CD8-positive, alpha-beta memory T cell (primary cell): ENCODE results near the gene SEMA3C. TPM values are rescaled to one million over a fixed set of nuclear protein-coding genes. Genes with fewer than 3 reads are reported as not detected.

Source experiments
- CTCF ChIA-PET: fragments of 350-600 bp; sonication (Branson Sonifier 250); formaldehyde crosslinking; loops from one replicate; lab custom pipeline; 2021; ENCODE audit warnings: antibody characterized with exemption; lab: Charles Lee
- POLR2A ChIA-PET: fragments of 350-600 bp; sonication (Branson Sonifier 250); formaldehyde crosslinking; loops from one replicate; lab custom pipeline; 2021; ENCODE audit warnings: antibody characterized with exemption; lab: Charles Lee
- DNase-seq, 5 donors: peaks; one replicate each; pipeline versions ENCODE4 v3.0.0 to v3.0.0-alpha.2; 2020 to 2022; ENCODE audit warnings: mixed read lengths in 1 of 5
- H3K27ac ChIP-seq: one replicate; pipeline ENCODE4 v1.7.0; 2013; ENCODE audit warnings: low read depth, mild to moderate bottlenecking, low read length, moderate library complexity
- H3K27me3 ChIP-seq: 2 replicates; pipeline ENCODE4 v1.7.0; 2013; ENCODE audit warnings: low read length, mild to moderate bottlenecking; ENCODE audit not compliant: insufficient read depth, poor library complexity, severe bottlenecking
- H3K36me3 ChIP-seq: 2 replicates; pipeline ENCODE4 v1.7.0; 2013; ENCODE audit warnings: mild to moderate bottlenecking, low read length, moderate library complexity; ENCODE audit not compliant: insufficient read depth
- H3K4me1 ChIP-seq: 2 replicates; pipeline ENCODE4 v1.7.0; 2013; ENCODE audit warnings: mild to moderate bottlenecking, low read length, moderate library complexity; ENCODE audit not compliant: insufficient read depth
- H3K4me3 ChIP-seq: 2 replicates; pipeline ENCODE4 v1.7.0; 2013; ENCODE audit warnings: mild to moderate bottlenecking, low read length
- H3K9me3 ChIP-seq: 2 replicates; pipeline ENCODE4 v1.7.0; 2013; ENCODE audit warnings: mild to moderate bottlenecking, low read length
- H3K27ac Mint-ChIP-seq, 8 donors: one replicate each; pipeline ENCODE4 v1.8.0; 2020 to 2021; ENCODE audit warnings: mixed read lengths in 8 of 8, mild to moderate bottlenecking in 6 of 8, inconsistent platforms in 3 of 8, moderate library complexity in 3 of 8
- H3K27me3 Mint-ChIP-seq, 2 donors: one replicate each; pipeline ENCODE4 v1.8.0; 2020 to 2021; ENCODE audit warnings: mixed read lengths in 2 of 2, mild to moderate bottlenecking in 1 of 2, moderate library complexity in 1 of 2
- H3K36me3 Mint-ChIP-seq, 3 donors: one replicate each; pipeline ENCODE4 v1.8.0; 2020 to 2021; ENCODE audit warnings: mixed read lengths in 3 of 3, inconsistent platforms in 1 of 3, mild to moderate bottlenecking in 1 of 3
- H3K4me1 Mint-ChIP-seq, 3 donors: one replicate each; pipeline ENCODE4 v1.8.0; 2020 to 2021; ENCODE audit warnings: mixed read lengths in 3 of 3, inconsistent platforms in 1 of 3, mild to moderate bottlenecking in 1 of 3
- H3K4me3 Mint-ChIP-seq, 7 donors: one replicate each; pipeline ENCODE4 v1.8.0; 2020 to 2021; ENCODE audit warnings: mixed read lengths in 7 of 7, mild to moderate bottlenecking in 6 of 7, moderate library complexity in 4 of 7, inconsistent platforms in 2 of 7
- H3K9me3 Mint-ChIP-seq, 5 donors: one replicate each; pipeline ENCODE4 v1.8.0; 2020 to 2022; ENCODE audit warnings: mixed read lengths in 5 of 5, mild to moderate bottlenecking in 3 of 5, moderate library complexity in 2 of 5, inconsistent platforms in 1 of 5
- polyA plus RNA-seq: library from polyadenylated mRNA; unstranded; fragments of 300-500 nt; fragmentation: Illumina TruSeq; gene quantifications from one replicate; pipeline ENCODE4 v1.2.3, GENCODE V29; 2021
- total RNA-seq, 2 experiments: library from RNA; stranded (reverse); gene quantifications; one replicate each; pipeline ENCODE4 v1.2.3, GENCODE V29; 2021

SEMA3C gene
- total and polyA plus RNA-seq, 3 experiments from 2014 or later, result not detected

- Mint-ChIP-seq H3K4me3 (no peak overlapping the region), H3K27me3 (no peaks in the 10 kb centered on the region), H3K4me1 (no peaks in the 10 kb centered on the region), H3K27ac (no peak overlapping the region), H3K9me3 (peaks cover 0 to 19% (median 3%) of the 10 kb centered on the region in 5 donors), H3K36me3 (no peaks in the 10 kb centered on the region)
- POLR2A ChIA-PET, result no interaction called here
- H3K27ac ChIP-seq, result no peak overlapping the region
- no peaks in the 10 kb centered on the region for H3K9me3 ChIP-seq
- no peaks in the 10 kb centered on the region for H3K4me1 ChIP-seq
- H3K4me3 ChIP-seq, result no peak overlapping the region
- no peaks in the 10 kb centered on the region for H3K27me3 ChIP-seq
- DNase-seq, result no peak
- H3K36me3 ChIP-seq, result no peaks in the 10 kb centered on the region
- CTCF ChIA-PET, result no interaction called here
Observed at GRCh38 chr7:80950550-80950967, 31.7 kb upstream of the SEMA3C start.

DNA sequence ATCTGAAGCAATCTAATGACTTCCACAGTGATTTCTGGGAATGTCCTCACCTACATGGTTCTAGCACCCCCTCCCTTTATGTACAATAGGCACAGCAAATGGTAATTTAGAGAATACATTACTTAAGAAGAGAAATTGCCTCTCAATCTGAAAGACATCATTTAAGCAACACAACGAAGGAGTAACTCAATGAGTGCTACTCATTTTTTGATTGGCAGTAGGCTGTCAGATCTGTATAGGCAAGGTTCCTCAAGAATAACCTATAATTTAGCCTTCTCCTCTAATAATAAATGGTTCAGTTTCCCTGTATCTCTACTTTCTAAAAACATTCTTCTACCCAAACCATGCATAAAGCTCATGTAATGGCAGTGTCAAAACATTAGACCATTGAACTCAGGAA is 30.6 kb upstream of the SEMA3C start:
- CTCF ChIA-PET, result no interaction called here
- DNase-seq, result no peak
- H3K27me3 Mint-ChIP-seq, result no peaks in the 10 kb centered on the region
- no peak overlapping the region for H3K27ac Mint-ChIP-seq
- peaks cover 1 to 15% (median 6%) of the 10 kb centered on the region in 5 donors for H3K9me3 Mint-ChIP-seq
- no peak overlapping the region for H3K27ac ChIP-seq
- H3K36me3 Mint-ChIP-seq, result no peaks in the 10 kb centered on the region
- H3K4me3 ChIP-seq, result no peak overlapping the region
- no peaks in the 10 kb centered on the region for H3K9me3 ChIP-seq
- H3K4me3 Mint-ChIP-seq, result no peak overlapping the region
- no peaks in the 10 kb centered on the region for H3K27me3 ChIP-seq
- no peaks in the 10 kb centered on the region for H3K4me1 Mint-ChIP-seq
- POLR2A ChIA-PET, result no interaction called here
- H3K4me1 ChIP-seq, result no peaks in the 10 kb centered on the region
- H3K36me3 ChIP-seq, result no peaks in the 10 kb centered on the region

DNA sequence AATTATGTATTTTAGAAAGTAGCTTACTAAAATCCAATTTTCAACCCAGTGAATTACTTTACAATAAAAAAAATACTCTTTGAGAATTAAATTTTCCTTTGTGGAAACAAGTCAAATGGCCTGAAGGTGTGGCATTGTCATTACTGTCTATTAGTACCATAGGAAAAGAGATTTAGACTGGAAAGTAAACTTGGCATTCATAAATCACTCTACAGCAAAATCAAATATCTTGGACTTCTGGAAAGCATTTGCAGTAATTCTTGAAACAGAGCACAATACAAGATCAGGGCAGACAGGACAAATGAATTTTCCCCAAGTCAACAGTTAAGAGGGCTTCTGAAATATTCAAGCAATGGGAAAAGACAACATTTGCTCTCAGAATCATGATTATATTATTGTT is 28.0 kb upstream of the SEMA3C start:
- Mint-ChIP-seq H3K27ac (no peak overlapping the region), H3K36me3 (no peaks in the 10 kb centered on the region), H3K27me3 (no peaks in the 10 kb centered on the region), H3K9me3 (peaks cover 2 to 8% (median 6%) of the 10 kb centered on the region in 5 donors), H3K4me1 (no peaks in the 10 kb centered on the region), H3K4me3 (no peak overlapping the region)
- no peaks in the 10 kb centered on the region for H3K27me3 ChIP-seq
- no peaks in the 10 kb centered on the region for H3K4me1 ChIP-seq
- CTCF ChIA-PET, result no interaction called here
- no peaks in the 10 kb centered on the region for H3K36me3 ChIP-seq
- DNase-seq, result no peak
- POLR2A ChIA-PET, result no interaction called here
- H3K27ac ChIP-seq, result no peak overlapping the region
- H3K4me3 ChIP-seq, result no peak overlapping the region
- H3K9me3 ChIP-seq, result no peaks in the 10 kb centered on the region

DNA sequence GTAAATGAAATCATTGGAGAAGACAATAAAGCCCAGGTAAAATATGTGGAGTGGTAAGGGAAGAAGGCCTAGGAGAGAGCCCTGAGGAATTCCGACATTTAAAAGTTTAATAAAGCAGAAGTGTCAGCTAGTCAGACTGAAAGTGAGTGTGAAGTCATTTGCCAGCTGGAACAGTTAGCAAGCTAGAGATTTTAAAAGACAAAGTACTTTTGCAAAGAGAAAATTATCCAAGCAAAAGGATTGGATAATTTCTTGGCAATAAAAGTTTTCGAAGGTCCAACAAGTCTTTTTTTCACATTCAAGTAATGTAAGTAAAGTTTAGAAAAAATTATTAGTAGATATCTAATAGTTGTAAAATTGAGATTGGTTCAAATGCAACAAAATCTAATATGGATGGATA is 27.1 kb upstream of the SEMA3C start:
- Mint-ChIP-seq H3K4me3 (no peak overlapping the region), H3K4me1 (no peaks in the 10 kb centered on the region), H3K9me3 (peaks cover 2 to 8% (median 6%) of the 10 kb centered on the region in 5 donors), H3K27ac (no peak overlapping the region), H3K36me3 (no peaks in the 10 kb centered on the region), H3K27me3 (no peaks in the 10 kb centered on the region)
- POLR2A ChIA-PET, result no interaction called here
- CTCF ChIA-PET, result no interaction called here
- H3K4me1 ChIP-seq, result no peaks in the 10 kb centered on the region
- no peak overlapping the region for H3K4me3 ChIP-seq
- H3K36me3 ChIP-seq, result no peaks in the 10 kb centered on the region
- H3K27ac ChIP-seq, result no peak overlapping the region
- no peak for DNase-seq
- no peaks in the 10 kb centered on the region for H3K27me3 ChIP-seq
- no peaks in the 10 kb centered on the region for H3K9me3 ChIP-seq

DNA sequence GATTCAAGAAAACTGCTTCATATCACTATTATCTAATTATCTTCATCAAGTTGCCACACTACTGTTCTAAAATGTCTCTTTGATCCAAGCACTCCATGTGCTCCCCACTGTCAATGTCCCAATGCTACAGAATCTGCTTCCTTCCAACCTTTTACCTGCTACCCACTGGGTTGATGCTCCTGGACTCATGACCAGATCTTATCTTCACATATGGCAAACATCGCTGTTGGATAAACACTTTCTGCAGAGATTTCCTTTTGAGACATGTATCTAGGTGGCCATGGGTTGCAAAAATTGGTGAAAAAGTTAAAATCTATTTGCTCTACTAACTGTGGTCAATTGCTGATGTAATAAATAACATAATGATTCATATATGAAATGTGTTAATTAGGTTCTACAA is 24.5 kb upstream of the SEMA3C start:
- no peaks in the 10 kb centered on the region for H3K4me1 Mint-ChIP-seq
- Histone ChIP-seq H3K4me1 (no peaks in the 10 kb centered on the region), H3K36me3 (no peaks in the 10 kb centered on the region), H3K27me3 (no peaks in the 10 kb centered on the region), H3K27ac (no peak overlapping the region), H3K9me3 (no peaks in the 10 kb centered on the region), H3K4me3 (no peak overlapping the region)
- POLR2A ChIA-PET, result no interaction called here
- no peak overlapping the region for H3K27ac Mint-ChIP-seq
- DNase-seq, result no peak
- H3K27me3 Mint-ChIP-seq, result no peaks in the 10 kb centered on the region
- peaks cover 2 to 8% (median 6%) of the 10 kb centered on the region in 5 donors for H3K9me3 Mint-ChIP-seq
- no peaks in the 10 kb centered on the region for H3K36me3 Mint-ChIP-seq
- no peak overlapping the region for H3K4me3 Mint-ChIP-seq
- CTCF ChIA-PET, result no interaction called here

GRCh38 chr7:80942261-80943041 is 23.6 kb upstream of the SEMA3C start:
- Histone ChIP-seq H3K27me3 (no peaks in the 10 kb centered on the region), H3K36me3 (no peaks in the 10 kb centered on the region), H3K4me3 (no peak overlapping the region), H3K27ac (no peak overlapping the region), H3K4me1 (no peaks in the 10 kb centered on the region), H3K9me3 (no peaks in the 10 kb centered on the region)
- DNase-seq, result no peak
- Mint-ChIP-seq H3K9me3 (peaks cover 2 to 8% (median 6%) of the 10 kb centered on the region in 5 donors), H3K36me3 (no peaks in the 10 kb centered on the region), H3K4me3 (no peak overlapping the region), H3K27ac (no peak overlapping the region), H3K27me3 (no peaks in the 10 kb centered on the region), H3K4me1 (no peaks in the 10 kb centered on the region)
- CTCF ChIA-PET, result no interaction called here
- POLR2A ChIA-PET, result no interaction called here

DNA sequence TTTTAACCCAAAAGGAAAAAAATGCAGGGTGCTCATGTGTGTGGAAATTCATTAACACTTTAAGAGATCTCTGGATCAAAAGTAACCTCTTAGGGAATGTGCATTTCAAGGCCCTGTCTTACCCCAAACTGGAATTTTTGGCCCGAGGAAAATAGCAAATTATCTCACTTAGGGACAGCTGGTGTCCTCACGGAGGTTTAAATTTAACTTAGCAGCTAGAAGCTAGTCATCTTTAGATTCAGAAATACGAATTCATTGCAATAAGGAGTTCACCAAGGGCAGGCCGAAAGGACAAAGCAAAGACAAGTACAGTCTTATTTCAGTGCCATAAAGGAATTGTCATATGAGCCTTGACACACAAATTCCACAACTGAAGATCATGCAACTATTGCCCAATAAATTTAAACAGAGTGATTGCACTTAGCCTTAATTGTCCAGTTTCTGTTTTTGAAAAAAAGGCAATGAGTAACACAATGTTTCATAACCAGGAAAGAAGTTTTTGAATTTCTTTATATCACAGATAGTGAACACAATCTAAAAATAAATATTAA is 22.4 kb upstream of the SEMA3C start:
- H3K9me3 Mint-ChIP-seq, result peaks cover 3 to 7% (median 7%) of the 10 kb centered on the region in 5 donors
- no peaks in the 10 kb centered on the region for H3K27me3 Mint-ChIP-seq
- ChIA-PET POLR2A (no interaction called here), CTCF (no interaction called here)
- H3K36me3 Mint-ChIP-seq, result no peaks in the 10 kb centered on the region
- H3K4me1 Mint-ChIP-seq, result no peaks in the 10 kb centered on the region
- DNase-seq, result no peak
- Histone ChIP-seq H3K36me3 (no peaks in the 10 kb centered on the region), H3K27ac (no peak overlapping the region), H3K27me3 (no peaks in the 10 kb centered on the region), H3K4me3 (no peak overlapping the region), H3K9me3 (no peaks in the 10 kb centered on the region), H3K4me1 (no peaks in the 10 kb centered on the region)
- H3K27ac Mint-ChIP-seq, result no peak overlapping the region
- no peak overlapping the region for H3K4me3 Mint-ChIP-seq

DNA sequence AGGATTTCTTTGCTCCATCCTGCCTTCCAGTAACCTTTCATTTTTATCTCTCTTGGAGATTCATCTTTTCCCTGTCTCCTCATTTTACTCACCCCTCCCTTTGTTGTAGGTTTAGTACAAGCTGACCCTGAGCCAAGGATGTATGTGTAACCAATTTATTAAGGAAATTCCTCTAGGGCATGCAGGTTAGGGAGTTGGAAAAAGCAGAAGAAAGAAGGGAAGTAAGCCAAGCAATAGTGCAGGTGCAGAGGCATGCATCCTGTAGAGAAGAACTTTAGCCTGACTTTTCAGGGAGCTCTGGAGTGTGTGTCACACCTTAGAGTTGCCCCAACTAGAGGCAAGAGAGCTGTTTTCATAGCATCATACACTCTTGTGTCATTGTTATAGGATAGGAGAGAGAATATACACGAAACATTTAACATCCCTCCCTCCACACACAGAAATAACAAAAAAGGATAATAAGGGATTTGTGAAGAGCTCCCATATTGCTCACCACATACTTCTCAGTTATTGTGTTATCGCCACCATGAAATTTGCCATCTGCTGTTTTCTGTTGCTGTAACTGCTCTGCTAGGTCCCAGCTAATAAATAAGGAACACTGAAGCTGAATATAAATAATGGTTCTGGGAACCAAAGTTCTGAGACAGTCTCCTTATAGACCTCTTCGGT is 21.8 kb upstream of the SEMA3C start:
- H3K9me3 Mint-ChIP-seq, result peaks cover under 1 to 11% (median 7%) of the 10 kb centered on the region in 5 donors
- Histone ChIP-seq H3K36me3 (no peaks in the 10 kb centered on the region), H3K27me3 (no peaks in the 10 kb centered on the region), H3K4me1 (no peaks in the 10 kb centered on the region), H3K27ac (no peak overlapping the region), H3K9me3 (no peaks in the 10 kb centered on the region), H3K4me3 (no peak overlapping the region)
- DNase-seq, result no peak
- H3K27me3 Mint-ChIP-seq, result no peaks in the 10 kb centered on the region
- no peaks in the 10 kb centered on the region for H3K4me1 Mint-ChIP-seq
- no peaks in the 10 kb centered on the region for H3K36me3 Mint-ChIP-seq
- H3K27ac Mint-ChIP-seq, result no peak overlapping the region
- H3K4me3 Mint-ChIP-seq, result no peak overlapping the region
- POLR2A ChIA-PET, result no interaction called here
- CTCF ChIA-PET, result no interaction called here
